NOMO-1 treated with dmso at 0.1 percent for 144 hours (cell line): ENCODE measurements around the gene PRDX3.
A peak's percentile ranks its signal among the peaks of the same experiment; 100 is the strongest.
"Not testable (repeated sequence)": the region's sequence is repeated elsewhere in the genome, so short reads cannot be mapped to it uniquely, and the experiment has no call there.

Source experiments
- DNase-seq: peaks from one replicate; lab custom pipeline; 2025; ENCODE audit not compliant: unreplicated experiment; lab: John Stamatoyannopoulos, UW

The PRDX3 gene

GRCh38 chr10:119206603-119207365 lies 28.2 kb upstream of the PRDX3 start:
- DNase-seq, result peak; percentile 52

DNA sequence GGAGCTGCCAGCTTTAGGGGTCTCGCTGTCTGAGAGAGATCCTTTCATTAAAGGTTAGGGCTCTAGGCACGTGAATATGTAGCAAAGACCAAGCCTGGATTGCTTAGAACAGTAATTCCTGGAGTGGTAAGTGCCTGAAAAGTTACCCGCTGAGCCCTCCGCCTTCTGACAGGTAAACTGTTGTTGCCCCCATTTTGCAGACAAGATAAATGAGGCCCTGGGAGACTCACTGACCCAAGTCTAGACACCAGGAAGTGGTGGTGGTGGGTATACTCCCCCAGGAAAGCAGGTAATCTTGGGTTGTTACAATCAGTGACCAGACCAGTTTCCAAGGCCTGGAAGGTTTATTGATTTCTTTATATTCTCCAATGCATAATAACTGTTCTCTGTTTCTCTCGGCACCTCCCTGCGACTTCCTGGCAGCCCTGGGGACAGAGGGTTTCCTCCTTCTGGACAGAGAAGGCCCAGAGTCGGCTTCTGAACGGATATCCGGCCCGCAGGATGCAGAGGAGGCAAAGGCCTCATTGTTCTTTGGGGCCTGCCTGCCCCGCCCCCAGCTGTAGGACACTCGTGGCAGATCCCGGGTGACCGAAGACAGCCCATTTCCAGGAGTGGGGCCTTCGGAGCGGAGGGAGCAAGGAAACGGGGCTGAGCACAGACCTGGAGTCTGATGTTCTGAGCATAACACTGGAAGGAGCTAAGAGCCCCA lies 27.4 kb upstream of the PRDX3 start:
- no peak for DNase-seq

GRCh38 chr10:119203006-119203405 lies 24.4 kb upstream of the PRDX3 start:
- no peak for DNase-seq

- DNase-seq, result no peak
These were observed 22.6 kb upstream of the PRDX3 start for GRCh38 chr10:119201233-119201632.

DNA sequence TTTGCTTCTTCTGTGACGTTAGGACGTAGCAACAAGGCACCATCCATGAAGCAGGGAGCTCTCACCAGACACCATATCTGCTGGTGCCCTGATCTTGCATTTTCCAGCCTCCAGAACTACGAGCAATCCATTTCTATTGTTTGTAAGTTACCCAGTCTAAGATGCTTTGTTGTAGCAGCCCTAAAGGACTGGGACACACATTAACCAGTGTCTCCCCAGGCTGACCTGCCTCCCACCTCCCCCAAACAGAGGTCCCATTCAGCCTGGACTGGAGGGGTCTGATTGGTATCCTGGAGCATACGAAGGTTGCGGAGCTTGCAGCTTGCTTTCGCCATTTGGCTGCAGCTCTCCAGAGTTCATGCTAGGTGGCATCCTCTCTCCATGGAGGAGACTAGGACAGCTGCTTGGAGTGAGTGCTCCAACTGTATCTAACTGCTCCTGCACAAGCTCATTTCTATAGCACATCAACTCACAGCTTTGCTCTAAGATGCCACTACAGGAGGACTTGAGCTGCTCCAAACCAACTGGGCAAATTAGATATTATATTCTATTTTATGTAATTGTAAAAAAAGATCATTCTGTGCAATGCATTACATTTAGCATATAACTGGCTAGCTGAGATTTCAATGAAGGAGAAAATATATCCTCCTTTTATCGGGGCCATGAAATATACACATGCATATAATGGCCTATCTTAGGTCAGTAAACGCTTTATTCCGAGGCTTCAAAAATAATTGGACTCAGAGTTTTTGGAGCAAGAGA lies 20.8 kb upstream of the PRDX3 start:
- no peak for DNase-seq

GRCh38 chr10:119198438-119198837 lies 19.8 kb upstream of the PRDX3 start:
- no peak for DNase-seq

DNA sequence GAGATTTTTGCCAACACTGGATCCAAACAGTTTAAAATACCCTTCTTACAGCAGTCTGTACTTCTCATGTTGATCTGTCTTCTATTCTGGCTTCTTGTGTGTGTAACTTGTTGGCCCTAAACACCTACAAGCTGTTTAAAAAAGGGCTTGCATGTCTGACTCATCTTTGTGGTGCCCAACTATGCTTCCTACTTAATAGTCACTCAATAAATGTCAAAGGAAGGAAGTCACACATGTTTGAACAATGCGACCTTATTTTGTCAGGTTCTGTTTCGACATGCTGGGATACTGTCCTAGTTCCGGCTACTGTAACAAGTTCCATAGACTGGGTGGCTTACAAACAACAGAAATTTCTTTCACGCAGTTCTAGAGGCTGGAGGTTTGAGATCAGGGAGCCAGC lies 19.3 kb upstream of the PRDX3 start:
- no peak for DNase-seq

DNA sequence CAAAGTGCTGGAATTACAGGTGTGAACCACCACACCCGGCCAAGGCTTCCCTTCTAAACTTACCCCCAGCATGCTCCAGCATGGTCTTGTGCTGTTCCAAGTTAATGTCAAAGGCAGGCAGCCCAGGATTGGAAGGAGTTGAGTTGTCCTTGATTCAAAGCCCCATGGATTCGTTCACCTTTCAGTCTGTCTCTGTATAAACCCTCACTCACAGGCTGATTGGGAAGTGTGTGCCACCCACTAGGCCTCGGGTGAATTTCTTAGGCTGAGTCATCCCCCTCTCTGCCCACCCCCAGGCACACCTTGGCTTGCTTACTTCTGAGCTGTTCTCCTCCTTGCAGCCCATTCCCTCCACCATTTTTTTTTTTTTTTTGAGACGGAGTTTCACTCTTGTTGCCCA lies 13.3 kb upstream of the PRDX3 start:
- DNase-seq, result no peak

DNA sequence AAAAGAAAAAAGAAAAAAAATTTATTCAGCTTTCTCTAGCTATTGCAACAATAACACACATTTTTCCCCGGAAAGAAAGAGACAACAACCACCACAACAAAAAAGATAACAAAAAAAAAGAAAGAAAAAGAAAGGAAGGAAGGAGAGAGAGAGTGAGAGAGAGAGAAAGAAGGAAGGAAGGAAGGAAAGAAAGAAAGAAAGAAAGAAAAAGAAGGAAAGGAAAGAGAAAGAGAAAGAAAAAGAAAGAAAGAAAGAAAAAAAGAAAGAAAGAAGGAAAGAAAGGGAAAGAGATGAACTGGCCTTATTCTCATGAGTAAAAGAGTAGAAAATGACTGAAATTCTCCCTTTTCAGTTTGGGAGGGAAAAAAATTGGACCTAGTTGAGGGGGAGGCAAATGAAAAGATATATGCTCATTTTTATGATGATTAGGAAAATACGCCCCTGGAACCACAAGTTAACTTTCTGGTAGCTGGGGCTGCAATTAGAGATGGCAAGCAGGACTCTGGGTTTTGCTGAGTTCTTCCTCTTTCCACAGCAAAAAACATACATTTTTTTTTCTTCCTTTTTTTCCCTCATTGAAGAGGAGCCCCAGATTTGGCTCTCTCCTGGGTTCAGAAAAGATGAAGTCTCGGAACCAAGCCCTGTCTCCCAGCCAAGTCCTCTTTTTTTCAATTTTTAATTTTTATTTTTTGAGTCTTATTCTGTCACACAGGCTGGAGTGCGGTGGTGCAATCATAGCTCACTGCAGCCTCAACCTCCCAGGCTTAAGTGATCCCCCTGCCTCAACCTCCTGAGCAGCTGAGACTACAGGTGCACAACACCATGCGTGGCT lies 12.6 kb upstream of the PRDX3 start:
- peak; percentile 36 for DNase-seq

DNA sequence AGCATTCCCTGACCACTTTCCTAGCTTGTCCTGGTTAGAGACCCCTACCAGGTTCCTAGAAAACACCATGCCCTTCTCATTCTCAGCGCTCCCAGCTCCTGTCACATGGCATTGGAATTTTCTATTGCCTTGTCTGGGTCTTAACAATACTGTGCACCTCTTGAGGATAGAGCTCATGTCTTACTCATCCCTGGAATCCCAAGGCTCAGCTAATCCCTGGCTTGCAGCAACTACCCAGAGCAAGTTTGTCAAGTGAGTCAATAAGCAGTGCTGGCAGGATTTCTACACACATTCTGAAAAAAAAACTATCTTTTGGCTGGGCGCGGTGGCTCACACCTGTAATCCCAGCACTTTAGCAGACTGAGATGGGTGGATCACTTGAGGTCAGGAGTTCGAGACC lies 11.7 kb upstream of the PRDX3 start:
- DNase-seq, result no peak

DNA sequence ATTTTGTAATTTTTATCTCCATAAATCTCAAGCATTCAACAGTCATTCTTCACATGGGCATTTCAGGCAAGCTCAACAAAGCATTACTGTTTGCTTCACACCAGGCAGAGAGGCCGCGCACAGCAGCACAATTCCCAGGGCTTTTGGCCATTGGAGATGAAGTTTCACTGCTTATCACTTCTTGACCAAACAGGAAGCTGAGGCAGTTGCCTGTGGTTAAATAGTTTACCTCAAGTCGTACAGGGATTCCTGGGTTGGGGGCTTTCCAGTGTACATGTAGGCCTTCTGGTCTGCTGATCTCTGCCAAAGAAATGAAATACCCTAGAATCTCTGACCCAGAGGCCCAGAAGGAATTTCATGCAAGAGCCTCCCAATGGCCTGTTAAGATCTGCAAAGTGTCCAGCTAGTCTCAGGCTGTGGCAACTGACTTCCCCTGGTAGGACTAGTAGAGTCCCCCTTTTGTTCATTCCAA lies 11.2 kb upstream of the PRDX3 start:
- no peak for DNase-seq

DNA sequence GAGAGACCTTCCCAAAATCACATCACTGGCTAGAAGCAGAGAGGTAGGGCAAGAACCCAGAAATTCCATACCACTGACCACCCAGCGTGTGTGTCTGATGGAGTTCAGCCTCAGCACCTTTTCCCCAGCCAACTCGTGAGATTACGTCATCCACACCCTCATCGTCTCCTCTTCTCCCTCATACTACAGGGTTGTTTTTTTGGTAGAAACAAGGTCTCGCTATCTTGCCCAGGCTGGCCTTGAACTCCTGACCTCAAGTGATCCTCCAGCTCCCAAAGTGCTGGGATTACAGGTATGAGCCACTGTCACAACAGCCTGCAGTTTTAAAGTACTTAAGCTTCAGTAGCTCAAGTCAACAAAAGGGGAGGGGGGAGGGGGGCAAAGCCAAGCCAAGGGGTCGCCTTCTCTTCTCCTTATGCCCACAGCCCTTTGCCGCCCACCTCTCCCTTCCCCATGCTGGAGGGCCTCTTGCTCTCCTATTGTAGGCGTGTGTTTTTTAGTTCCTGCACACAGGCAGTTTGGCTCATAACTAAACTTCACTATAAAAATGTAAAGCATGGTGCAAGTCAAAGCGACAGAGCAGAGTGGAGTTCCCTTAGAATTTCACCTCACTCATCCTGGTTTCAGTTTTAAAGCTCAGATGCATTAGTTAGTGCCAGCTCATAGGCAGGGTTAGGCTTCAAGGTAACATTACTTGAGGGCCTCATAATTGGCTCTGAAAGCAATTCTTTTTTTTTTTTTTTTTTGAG lies 5.2 kb upstream of the PRDX3 start:
- DNase-seq, result no peak

- DNase-seq, result not testable (repeated sequence)
These were observed 2.3 kb upstream of the PRDX3 start for GRCh38 chr10:119180850-119181400.

DNA sequence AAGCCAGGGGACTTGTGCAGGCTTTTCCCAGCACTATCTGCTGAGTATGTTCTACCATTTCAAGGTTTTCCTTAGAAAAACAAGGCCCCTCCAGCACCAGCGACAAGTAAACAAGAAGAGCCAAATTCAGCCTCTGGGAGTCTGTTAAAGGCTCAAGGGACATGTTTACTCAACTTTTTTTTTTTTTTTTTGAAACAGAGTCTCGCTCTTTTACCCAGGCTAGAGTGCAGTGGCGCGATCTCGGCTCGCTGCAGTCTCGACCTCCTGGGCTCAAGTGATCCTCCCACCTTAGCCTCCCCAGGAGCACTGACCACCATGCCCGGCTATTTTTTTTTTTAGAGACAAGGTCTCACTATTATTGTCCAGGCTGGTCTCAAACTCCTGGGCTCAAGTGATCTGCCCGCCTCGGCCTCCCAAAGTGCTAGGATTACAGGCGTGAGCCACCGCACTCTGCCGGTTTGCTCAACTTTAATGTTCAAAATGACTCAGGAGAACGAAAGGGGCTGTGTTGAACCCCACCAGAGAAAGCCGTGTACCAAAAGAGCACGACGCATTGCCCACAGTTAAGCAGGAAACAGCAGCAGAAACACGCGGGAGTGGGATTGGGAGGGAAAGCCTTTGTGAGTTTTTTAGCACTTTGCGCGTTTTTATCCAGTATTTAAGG lies 772 bp downstream of the PRDX3 start:
- no peak for DNase-seq

DNA sequence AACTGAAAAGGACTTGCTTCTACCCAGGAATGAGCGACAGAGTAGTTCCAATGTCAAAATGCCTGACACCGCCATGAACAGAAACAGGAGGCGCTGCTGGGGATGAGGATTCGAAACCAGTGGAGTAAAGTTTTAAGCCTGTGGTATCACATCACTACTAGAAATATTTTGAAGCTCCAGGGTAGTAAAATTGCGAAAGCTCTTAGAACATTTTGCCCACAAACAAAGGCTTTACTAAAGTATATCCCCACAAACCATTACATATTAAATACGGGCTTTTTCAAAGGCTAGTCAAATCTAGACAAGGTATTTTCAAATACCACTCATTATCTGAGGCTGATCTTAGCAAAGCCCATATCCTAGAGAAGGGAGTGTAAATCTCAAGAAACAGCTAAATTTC lies 2.4 kb downstream of the PRDX3 start:
- no peak for DNase-seq

DNA sequence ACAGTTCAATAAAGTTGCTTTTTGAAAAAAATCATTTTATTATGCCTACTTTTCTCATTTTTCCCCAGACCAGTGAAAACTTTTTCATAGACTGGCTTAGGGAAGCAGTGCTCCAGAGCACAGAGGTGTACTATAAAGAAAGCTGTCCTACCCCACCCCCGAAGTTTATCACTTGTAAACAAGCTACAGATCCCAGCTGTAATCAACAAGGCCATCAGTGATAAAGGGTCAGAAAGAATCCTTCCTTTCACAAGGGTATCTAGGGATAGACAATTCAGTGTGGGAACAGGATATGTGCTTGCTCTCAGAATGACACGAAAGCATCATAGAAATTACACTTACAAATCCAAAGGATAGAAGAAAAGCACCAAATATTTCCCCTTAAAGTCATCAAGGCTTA lies 4.5 kb downstream of the PRDX3 start:
- no peak for DNase-seq

- no peak for DNase-seq
These were observed 11.6 kb downstream of the PRDX3 start for GRCh38 chr10:119167041-119167440.

DNA sequence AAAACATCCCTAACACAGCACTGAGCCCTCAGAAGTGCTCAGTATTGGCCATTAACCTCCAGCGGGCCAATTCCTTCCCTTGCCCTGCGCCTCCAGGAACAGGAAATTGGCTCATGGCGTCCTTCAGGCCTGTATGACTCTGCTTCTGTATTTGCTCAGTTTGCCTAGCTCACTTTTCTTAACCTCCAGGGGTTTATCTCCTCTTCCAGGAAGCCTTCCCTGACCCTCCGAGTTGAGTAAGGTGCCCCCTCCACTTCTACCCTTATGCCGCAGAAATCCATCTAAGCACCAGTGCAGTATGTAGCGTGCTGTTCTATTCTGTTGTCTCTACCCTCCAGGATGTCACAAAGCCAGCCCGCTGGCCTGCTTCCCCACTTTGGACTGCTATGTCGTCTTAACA lies 12.0 kb downstream of the PRDX3 start:
- DNase-seq, result peak; percentile 15

DNA sequence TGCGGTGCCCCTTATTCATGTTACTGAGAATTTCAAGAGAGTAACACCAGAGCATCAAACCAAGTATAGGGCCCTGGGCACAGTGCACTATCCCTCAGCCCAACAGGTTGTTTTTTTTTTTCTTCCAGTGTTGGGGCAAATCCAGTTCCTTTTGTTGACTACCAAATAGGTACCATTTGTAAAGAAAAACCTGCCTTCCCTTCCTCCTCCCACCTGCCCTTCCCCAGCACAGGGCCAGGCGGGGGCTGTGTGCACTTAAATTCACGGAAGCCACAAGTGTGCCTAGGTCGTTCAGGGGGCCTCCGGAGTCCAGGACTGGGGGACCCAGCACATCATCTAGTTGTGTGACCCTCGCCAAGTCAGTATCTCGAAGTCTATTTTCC lies 12.5 kb downstream of the PRDX3 start:
- DNase-seq, result no peak
